ENCODE measurements around the gene P2RX7. TPM values are rescaled to one million over a fixed set of nuclear protein-coding genes. Genes with fewer than 3 reads are reported as not detected.
"Not testable (repeated sequence)": the region's sequence is repeated elsewhere in the genome, so short reads cannot be mapped to it uniquely, and the experiment has no call there.

The P2RX7 gene
- total and polyA plus RNA-seq, 7 donors = 0.07 to 1.3 (median 0.17) TPM

DNA sequence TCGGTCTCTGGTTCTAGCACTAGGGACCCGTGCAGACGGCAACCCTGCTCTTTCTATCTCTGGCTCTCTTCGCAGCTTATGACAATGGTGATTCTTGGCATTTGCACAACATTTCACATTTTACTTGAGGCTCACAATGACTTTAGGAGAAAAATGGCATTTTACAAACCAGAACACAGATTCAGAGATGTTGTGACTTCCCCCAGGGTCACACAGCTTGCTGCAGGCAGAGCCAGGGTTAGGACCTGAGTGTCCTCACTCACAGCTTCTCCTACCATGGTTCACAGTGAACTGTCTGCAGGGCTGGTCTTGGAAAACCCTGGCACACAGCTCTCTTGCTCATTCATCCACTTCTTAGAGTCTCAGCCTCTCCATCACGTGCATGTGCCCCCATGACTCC lies 23.7 kb downstream of the P2RX7 start:
- ATAC-seq (no peak), DNase-seq (no peak)
- 76 to 86% (median 85%) methylated on average over 5 of the region's 5 CpGs for WGBS, 3 donors
- H3K4me3 ChIP-seq = no peak overlapping the region
- no peak overlapping the region for H3K27ac ChIP-seq
- no peaks in the 10 kb centered on the region for H3K9me3 ChIP-seq
- H3K27me3 ChIP-seq (ENCODE audit: insufficient read depth in 3 of 3, low read length in 2 of 3) = peaks cover 0 to 1% (median 0%) of the 10 kb centered on the region in 3 donors
- H3K4me1 ChIP-seq = no peaks in the 10 kb centered on the region
- intact Hi-C loops (cut with DNase I) = no loop called here
- H3K36me3 ChIP-seq (ENCODE audit: insufficient read depth in 1 of 2, low read depth in 1 of 2) = no peaks in the 10 kb centered on the region
- TF ChIP-seq, protein P1, sequence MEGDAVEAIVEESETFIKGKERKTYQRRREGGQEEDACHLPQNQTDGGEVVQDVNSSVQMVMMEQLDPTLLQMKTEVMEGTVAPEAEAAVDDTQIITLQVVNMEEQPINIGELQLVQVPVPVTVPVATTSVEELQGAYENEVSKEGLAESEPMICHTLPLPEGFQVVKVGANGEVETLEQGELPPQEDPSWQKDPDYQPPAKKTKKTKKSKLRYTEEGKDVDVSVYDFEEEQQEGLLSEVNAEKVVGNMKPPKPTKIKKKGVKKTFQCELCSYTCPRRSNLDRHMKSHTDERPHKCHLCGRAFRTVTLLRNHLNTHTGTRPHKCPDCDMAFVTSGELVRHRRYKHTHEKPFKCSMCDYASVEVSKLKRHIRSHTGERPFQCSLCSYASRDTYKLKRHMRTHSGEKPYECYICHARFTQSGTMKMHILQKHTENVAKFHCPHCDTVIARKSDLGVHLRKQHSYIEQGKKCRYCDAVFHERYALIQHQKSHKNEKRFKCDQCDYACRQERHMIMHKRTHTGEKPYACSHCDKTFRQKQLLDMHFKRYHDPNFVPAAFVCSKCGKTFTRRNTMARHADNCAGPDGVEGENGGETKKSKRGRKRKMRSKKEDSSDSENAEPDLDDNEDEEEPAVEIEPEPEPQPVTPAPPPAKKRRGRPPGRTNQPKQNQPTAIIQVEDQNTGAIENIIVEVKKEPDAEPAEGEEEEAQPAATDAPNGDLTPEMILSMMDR (IDR thresholded peaks at IDR 0.05) = no peak

DNA sequence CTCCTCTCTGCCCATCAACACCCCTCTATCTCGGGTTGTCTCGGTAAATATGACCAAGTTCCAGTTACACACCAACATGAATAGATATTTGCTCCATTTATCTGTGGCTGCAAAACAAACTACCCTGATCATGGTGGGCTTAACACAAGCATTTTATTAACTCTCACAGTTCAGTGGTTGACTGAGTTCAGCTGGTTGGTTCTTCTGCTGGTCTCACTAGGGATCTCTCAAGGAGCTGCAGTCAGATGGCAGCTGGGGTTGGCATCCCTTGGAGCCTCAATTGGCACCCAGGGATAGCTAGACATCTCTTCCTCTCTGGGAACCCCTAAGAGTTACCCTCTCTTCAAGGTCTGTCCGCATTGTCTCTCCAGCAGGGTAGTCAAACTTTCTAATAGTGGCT lies 25.4 kb downstream of the P2RX7 start:
- Histone ChIP-seq H3K4me3 (no peak overlapping the region), H3K36me3 (ENCODE audit: insufficient read depth in 1 of 2, low read depth in 1 of 2) (no peaks in the 10 kb centered on the region), H3K27me3 (ENCODE audit: insufficient read depth in 3 of 3, low read length in 2 of 3) (peaks cover 0 to 3% (median 0%) of the 10 kb centered on the region in 3 donors), H3K4me1 (no peaks in the 10 kb centered on the region), H3K27ac (no peak overlapping the region), H3K9me3 (no peaks in the 10 kb centered on the region)
- TF ChIP-seq, protein P1 (IDR thresholded peaks at IDR 0.05) = no peak
- 93 to 99% (median 95%) methylated on average over 3 of the region's 3 CpGs for WGBS, 3 donors
- intact Hi-C loops (cut with DNase I) = no loop called here
- ATAC-seq (no peak), DNase-seq (no peak)

DNA sequence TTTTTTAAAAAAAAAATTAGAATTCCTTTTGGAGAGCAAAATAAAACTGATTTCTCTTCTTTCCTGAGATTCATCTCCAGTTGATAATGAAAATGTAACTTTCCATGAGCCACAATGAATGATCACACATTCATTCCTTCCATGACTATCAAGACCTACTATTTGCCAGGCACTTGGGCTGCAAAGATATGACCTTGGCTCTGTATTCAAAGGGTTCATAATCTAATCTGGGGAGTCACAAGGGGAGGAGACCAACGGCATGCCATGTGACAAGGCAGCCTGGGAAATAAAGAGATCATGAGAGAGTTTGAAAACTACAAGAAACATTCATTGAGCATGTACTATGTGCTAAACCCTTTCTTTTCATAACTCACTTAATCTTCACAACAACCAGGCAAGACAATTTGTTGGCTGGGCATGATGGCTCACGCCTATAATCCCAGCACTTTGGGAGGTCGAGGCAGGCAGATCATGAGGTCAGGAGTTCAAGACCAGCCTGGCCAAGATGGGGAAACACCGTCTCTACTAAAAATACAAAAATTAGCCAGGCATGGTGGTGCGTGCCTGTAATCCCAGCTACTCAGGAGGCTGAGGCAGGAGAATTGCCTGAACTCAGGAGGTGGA lies 26.2 kb downstream of the P2RX7 start:
- H3K36me3 ChIP-seq (ENCODE audit: insufficient read depth in 1 of 2, low read depth in 1 of 2); H3K4me3 ChIP-seq; intact Hi-C loops (cut with DNase I); H3K4me1 ChIP-seq; ATAC-seq; H3K27ac ChIP-seq; DNase-seq; H3K9me3 ChIP-seq; H3K27me3 ChIP-seq (ENCODE audit: insufficient read depth in 3 of 3, low read length in 2 of 3): not testable (repeated sequence)
- 78 to 91% (median 86%) methylated on average over 5 of the region's 5 CpGs for WGBS, 3 donors

DNA sequence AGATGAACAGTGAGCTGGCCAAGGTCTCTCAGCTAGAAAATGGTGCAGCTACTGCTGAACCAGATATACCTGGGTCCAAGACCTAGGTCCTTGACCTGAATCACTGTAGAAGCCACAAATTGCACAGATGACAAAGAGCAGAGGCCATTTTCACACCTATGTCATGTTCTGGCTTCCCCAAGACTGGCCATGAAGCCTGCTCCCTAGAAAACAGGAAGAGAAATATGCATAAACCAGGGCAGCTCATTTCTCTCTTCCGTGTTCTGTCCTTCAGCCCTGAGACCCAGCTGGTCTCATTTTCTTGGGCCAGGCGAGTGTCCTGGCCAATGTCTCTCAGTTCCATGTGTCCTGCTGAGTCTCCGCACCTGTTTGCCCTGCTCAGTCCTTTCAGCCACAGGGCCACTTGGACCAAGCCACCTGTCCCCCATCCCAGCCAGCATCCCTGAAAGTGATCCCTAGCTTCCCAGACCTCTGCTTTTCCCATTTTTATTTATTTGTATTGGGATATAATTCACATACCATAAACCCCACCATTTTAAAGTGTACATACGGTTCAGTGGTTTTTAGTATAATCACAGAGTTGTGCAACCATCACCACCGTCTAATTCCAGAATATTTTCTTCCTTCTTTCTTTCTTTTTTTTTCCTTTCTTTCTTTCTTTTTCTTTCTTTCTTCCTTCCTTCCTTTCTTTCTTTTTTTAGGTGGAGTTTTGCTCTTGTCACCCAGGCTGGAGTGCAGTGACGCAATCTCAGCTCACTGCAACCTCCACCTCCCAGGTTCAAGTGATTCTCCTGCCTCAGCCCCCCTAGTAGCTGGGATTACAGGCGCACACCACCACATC lies 27.0 kb downstream of the P2RX7 start:
- 59 to 74% (median 74%) methylated on average over 7 of the region's 7 CpGs for WGBS, 3 donors
- ATAC-seq (no peak), DNase-seq (no peak)
- H3K4me1 ChIP-seq = no peaks in the 10 kb centered on the region
- H3K27ac ChIP-seq = no peak overlapping the region
- no peaks in the 10 kb centered on the region for H3K36me3 ChIP-seq (ENCODE audit: insufficient read depth in 1 of 2, low read depth in 1 of 2)
- TF ChIP-seq, protein P1 (IDR thresholded peaks at IDR 0.05) = no peak
- H3K4me3 ChIP-seq = no peak overlapping the region
- intact Hi-C loops (cut with DNase I) = no loop called here
- H3K27me3 ChIP-seq (ENCODE audit: insufficient read depth in 3 of 3, low read length in 2 of 3) = peaks cover 0 to 3% (median 0%) of the 10 kb centered on the region in 3 donors
- H3K9me3 ChIP-seq = no peaks in the 10 kb centered on the region

DNA sequence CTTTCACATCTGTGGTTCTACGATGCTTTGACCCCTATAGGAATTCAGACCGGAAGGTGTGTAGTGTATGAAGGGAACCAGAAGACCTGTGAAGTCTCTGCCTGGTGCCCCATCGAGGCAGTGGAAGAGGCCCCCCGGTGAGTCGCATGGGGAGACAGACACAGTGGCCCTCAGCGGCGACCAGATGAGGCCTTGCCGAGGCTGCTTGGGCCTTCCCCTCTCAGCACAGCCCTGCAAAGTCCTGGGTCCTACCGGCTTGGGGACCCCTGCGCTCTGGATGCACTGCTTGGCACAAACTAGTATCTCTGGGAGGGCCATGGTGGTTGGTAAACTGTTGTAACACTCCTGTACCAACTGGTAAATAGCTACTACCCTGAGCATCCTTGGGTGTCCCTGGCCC lies 29.7 kb downstream of the P2RX7 start:
- H3K4me1 ChIP-seq = no peaks in the 10 kb centered on the region
- TF ChIP-seq, protein P1 (IDR thresholded peaks at IDR 0.05) = no peak
- H3K27ac ChIP-seq = no peak overlapping the region
- intact Hi-C loops (cut with DNase I) = no loop called here
- no peak for DNase-seq
- 84 to 85% (median 85%) methylated on average over 10 of the region's 10 CpGs for WGBS, 3 donors
- peaks cover 0 to 2% (median 0%) of the 10 kb centered on the region in 3 donors for H3K27me3 ChIP-seq (ENCODE audit: insufficient read depth in 3 of 3, low read length in 2 of 3)
- no peak overlapping the region for H3K4me3 ChIP-seq
- H3K9me3 ChIP-seq = no peaks in the 10 kb centered on the region
- ATAC-seq = no peak
- H3K36me3 ChIP-seq (ENCODE audit: insufficient read depth in 1 of 2, low read depth in 1 of 2) = no peaks in the 10 kb centered on the region
